SU-DHL-6 (cell line): Measurements from ENCODE around the gene MYO1G.

Experiments used
- H2AFZ ChIP-seq: fragments of 200-600 bp; sonication (generic); 2 replicates; pipeline ENCODE4 v1.6.1; 2014; ENCODE audit warnings: low read depth, mild to moderate bottlenecking, moderate library complexity, mixed read lengths, antibody characterized with exemption, low read length; ENCODE audit not compliant: severe bottlenecking
- H3F3A ChIP-seq: fragments of 200-600 bp; shearing (Covaris generic); 2 replicates; pipeline ENCODE4 v1.6.0; 2016; ENCODE audit warnings: antibody characterized with exemption, mild to moderate bottlenecking; ENCODE audit not compliant: insufficient read depth
- H3K27ac ChIP-seq: fragments of 200-600 bp; sonication (generic); 2 replicates; pipeline ENCODE4 v1.5.1; 2016; ENCODE audit warnings: low read depth, mild to moderate bottlenecking, low read length, moderate library complexity, mixed read lengths
- H3K27me3 ChIP-seq: fragments of 200-600 bp; sonication (generic), shearing (Covaris generic); 2 replicates; pipeline ENCODE4 v1.6.0; 2014; ENCODE audit warnings: mild to moderate bottlenecking, low read length
- H3K36me3 ChIP-seq: fragments of 200-600 bp; sonication (generic); 2 replicates; pipeline ENCODE4 v1.6.1; 2014; ENCODE audit warnings: mild to moderate bottlenecking, low read length, mixed read lengths
- H3K4me2 ChIP-seq: fragments of 300-600, 200-600 bp; shearing (Covaris generic), sonication (generic); 2 replicates; pipeline ENCODE4 v1.6.0; 2014; ENCODE audit warnings: low read length, low read depth, mild to moderate bottlenecking; ENCODE audit not compliant: poor library complexity, severe bottlenecking
- H3K4me3 ChIP-seq: fragments of 200-600 bp; sonication (generic); 2 replicates; pipeline ENCODE4 v1.5.1; 2014; ENCODE audit warnings: antibody characterized with exemption, low read length, mild to moderate bottlenecking, mixed read lengths; ENCODE audit not compliant: insufficient read depth, poor library complexity, severe bottlenecking
- H3K79me2 ChIP-seq: fragments of 200-600 bp; sonication (generic); 2 replicates; pipeline ENCODE4 v1.6.1; 2014; ENCODE audit warnings: mild to moderate bottlenecking, low read length, moderate library complexity; ENCODE audit not compliant: insufficient read depth
- H3K9ac ChIP-seq: fragments of 200-600 bp; sonication (generic); 2 replicates; pipeline ENCODE4 v1.7.0; 2014; ENCODE audit warnings: mild to moderate bottlenecking, low read length
- H3K9me2 ChIP-seq: fragments of 200-600 bp; sonication (generic); replicated peaks from 2 replicates; pipeline ENCODE4 v1.6.1; 2014; ENCODE audit warnings: low read length; ENCODE audit not compliant: insufficient read depth
- H3K9me3 ChIP-seq: fragments of 200-600 bp; sonication (generic); 2 replicates; pipeline ENCODE4 v1.6.1; 2014; ENCODE audit warnings: low read length, mixed read lengths; ENCODE audit not compliant: insufficient read depth
- H4K20me1 ChIP-seq: fragments of 200-600 bp; sonication (generic); 2 replicates; pipeline ENCODE4 v1.6.1; 2014; ENCODE audit warnings: low read depth, mild to moderate bottlenecking, antibody characterized with exemption, low read length, moderate library complexity, mixed read lengths
- CTCF ChIP-seq: fragments of 200-600 bp; sonication (generic); IDR thresholded peaks from one replicate; pipeline ENCODE4 v1.5.1; 2017; ENCODE audit warnings: antibody characterized with exemption, mild to moderate bottlenecking, low read length, moderate library complexity; ENCODE audit not compliant: insufficient read depth, poor library complexity, severe bottlenecking
- EZH2phosphoT487 ChIP-seq: fragments of 200-600 bp; sonication (generic), shearing (Covaris generic); conservative IDR thresholded peaks from 2 replicates; pipeline ENCODE4 v1.6.1; 2018; ENCODE audit warnings: mild to moderate bottlenecking, antibody characterized with exemption, low read length, moderate library complexity, mixed read lengths

MYO1G gene

GRCh38 chr7:44973610-44974401 is 5.0 kb downstream of the MYO1G start:
- Histone ChIP-seq H2AFZ (no peak overlapping the region), H4K20me1 (no peaks in the 10 kb centered on the region), H3K4me3 (no peak overlapping the region), H3K9ac (no peak overlapping the region), H3K79me2 (peaks cover 26% of the 10 kb centered on the region), H3K27ac (no peak overlapping the region), H3K4me2 (no peak overlapping the region), H3K9me2 (no peaks in the 10 kb centered on the region), H3K36me3 (no peaks in the 10 kb centered on the region), H3K9me3 (no peaks in the 10 kb centered on the region), H3K27me3 (no peaks in the 10 kb centered on the region), H3F3A (no peaks in the 10 kb centered on the region)
- TF ChIP-seq CTCF (peak; percentile 57), EZH2phosphoT487 (no peak)

GRCh38 chr7:44972562-44972961 is 6.3 kb downstream of the MYO1G start:
- TF ChIP-seq EZH2phosphoT487 (no peak), CTCF (no peak)
- H3K36me3 ChIP-seq: no peaks in the 10 kb centered on the region

GRCh38 chr7:44971902-44972441 is 6.8 kb downstream of the MYO1G start:
- Histone ChIP-seq H3K9ac (no peak overlapping the region), H3K4me3 (no peak overlapping the region), H3K4me2 (no peak overlapping the region), H3K27ac (no peak overlapping the region), H3K9me3 (no peaks in the 10 kb centered on the region), H3K9me2 (no peaks in the 10 kb centered on the region), H3K79me2 (peaks cover 9% of the 10 kb centered on the region; the same call in 1 of the 2 replicates), H2AFZ (no peak overlapping the region), H3K36me3 (no peaks in the 10 kb centered on the region), H4K20me1 (no peaks in the 10 kb centered on the region), H3F3A (no peaks in the 10 kb centered on the region), H3K27me3 (no peaks in the 10 kb centered on the region)
- TF ChIP-seq EZH2phosphoT487 (no peak), CTCF (no peak)

More at GRCh38 chr7:44972562-44972961, 6.3 kb downstream of the MYO1G start:
- no peaks in the 10 kb centered on the region for H4K20me1 ChIP-seq
- H3K4me2 ChIP-seq: no peak overlapping the region
- H3K27me3 ChIP-seq: no peaks in the 10 kb centered on the region
- H3K4me3 ChIP-seq: no peak overlapping the region
- no peak overlapping the region for H3K9ac ChIP-seq
- H3K79me2 ChIP-seq: peaks cover 14% of the 10 kb centered on the region
- no peaks in the 10 kb centered on the region for H3K9me3 ChIP-seq
- no peaks in the 10 kb centered on the region for H3K9me2 ChIP-seq
- H2AFZ ChIP-seq: no peak overlapping the region
- no peak overlapping the region for H3K27ac ChIP-seq
- H3F3A ChIP-seq: no peaks in the 10 kb centered on the region
